OCI-LY1 (cell line): Measurements from ENCODE around the gene CR1.

Experiments used
- CTCF ChIP-seq: fragments of 200-600 bp; sonication (generic), shearing (Covaris generic); IDR thresholded peaks from 2 replicates; pipeline ENCODE4 v1.5.1; 2017; ENCODE audit warnings: mild to moderate bottlenecking, antibody characterized with exemption, low read length, moderate library complexity, mixed read lengths
- EZH2 ChIP-seq: fragments of 200-600 bp; sonication (generic), shearing (Covaris generic); IDR thresholded peaks from 2 replicates; pipeline ENCODE4 v1.8.0; 2017; ENCODE audit warnings: borderline replicate concordance, mixed run types, mild to moderate bottlenecking, antibody characterized with exemption, low read length, moderate library complexity, mixed read lengths

DNA sequence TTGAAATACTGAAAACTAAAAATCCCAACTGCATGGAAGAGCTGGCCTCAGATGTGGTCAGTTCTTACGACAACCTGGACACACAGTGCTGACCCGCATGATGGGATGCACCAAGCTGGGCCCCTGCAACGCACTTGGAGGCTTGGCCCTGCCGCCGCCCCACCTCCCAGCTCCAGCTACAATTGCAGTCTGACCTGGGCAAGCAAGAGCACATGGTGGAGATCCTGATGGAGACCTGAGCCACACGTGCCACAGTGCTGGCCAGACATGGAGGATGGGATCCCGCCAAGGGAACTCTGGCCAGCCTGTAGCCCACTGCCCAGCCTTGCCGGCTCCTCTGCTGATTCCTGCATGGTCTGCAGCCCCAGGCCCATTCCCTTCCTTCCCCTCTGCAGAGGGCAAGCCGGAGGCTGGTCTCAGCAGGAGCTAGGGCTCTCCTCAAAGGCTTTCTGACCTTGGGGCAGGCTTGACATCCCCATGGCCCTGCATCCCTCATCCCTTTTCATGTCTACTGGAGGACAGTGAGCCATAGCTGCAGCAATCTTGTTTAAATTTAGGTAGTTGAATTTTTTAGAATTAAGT lies 163.0 kb downstream of the CR1 start:
- no peak for TF ChIP-seq EZH2
- TF ChIP-seq CTCF = no peak
